ENCODE measurements around the gene KRTAP24-1. TPM values are rescaled to one million over a fixed set of nuclear protein-coding genes. Genes with fewer than 3 reads are reported as not detected.

Gene KRTAP24-1
- total and polyA plus RNA-seq, 9 of the 15 experiments (the other 6 are each of a cell fraction or from before 2014, with no cell fraction given) = not detected

GRCh38 chr21:30234050-30234449 lies 48.7 kb downstream of the KRTAP24-1 start:
- Histone ChIP-seq H3K4me3 (no peak overlapping the region), H3K9me1 (ENCODE audit: control insufficient read depth, insufficient read depth, low read length) (no peaks in the 10 kb centered on the region), H3K27ac (ENCODE audit: extremely low read depth, low read depth, low read length) (no peak overlapping the region), H3K4me1 (replicated peaks in 1 of 2; ENCODE audit: control insufficient read depth in 2 of 2, insufficient read depth in 2 of 2, low read length in 2 of 2) (no peaks in the 10 kb centered on the region), H3K4me2 (ENCODE audit: insufficient read depth, low read length) (no peak overlapping the region), H3K79me2 (ENCODE audit: control insufficient read depth, insufficient read depth, low read length) (no peaks in the 10 kb centered on the region), H2AFZ (ENCODE audit: low read depth, low read length) (no peak overlapping the region), H3K36me3 (ENCODE audit: control insufficient read depth, insufficient read depth, low read length) (no peaks in the 10 kb centered on the region), H3K27me3 (ENCODE audit: control insufficient read depth in 2 of 2, insufficient read depth in 2 of 2, low read length in 2 of 2) (no peaks in the 10 kb centered on the region), H3K9ac (ENCODE audit: insufficient read depth in 1 of 2, low read depth in 2 of 2, low read length in 2 of 2) (no peak overlapping the region), H3K9me3 (replicated peaks; ENCODE audit: control insufficient read depth, insufficient read depth, low read depth, low read length) (no peaks in the 10 kb centered on the region), H4K20me1 (replicated peaks; ENCODE audit: control insufficient read depth, insufficient read depth, low read length) (no peaks in the 10 kb centered on the region)
- ChIA-PET POLR2A (no interaction called here), CTCF (ENCODE audit: low intra/inter-chr PET ratio) (no interaction called here)
- 0% methylated on average over 3 of the region's 3 CpGs for WGBS (ENCODE audit: insufficient coverage, low coverage, missing lambda C conversion rate)
- no peak for TF ChIP-seq ILF3 (IDR thresholded peaks at IDR 0.05; ENCODE audit: borderline replicate concordance)
- no peak for TF ChIP-seq SIX5 (IDR thresholded peaks at IDR 0.05; ENCODE audit: borderline replicate concordance in 1 of 2, insufficient read depth in 1 of 2, low read depth in 1 of 2, low read length in 2 of 2)
- TF ChIP-seq SNAPC5 (CRISPR knock-in tag; IDR thresholded peaks at IDR 0.05) = no peak
- TF ChIP-seq NCOA6 (IDR thresholded peaks at IDR 0.05) = no peak
- no peak for TF ChIP-seq BRF2 (IDR thresholded peaks at IDR 0.05; ENCODE audit: borderline replicate concordance, insufficient read depth, insufficient read length)
- no peak for TF ChIP-seq ZNF232 (CRISPR knock-in tag; IDR thresholded peaks at IDR 0.05)
- no peak for TF ChIP-seq HBP1 (CRISPR knock-in tag; IDR thresholded peaks at IDR 0.05)
- no peak for TF ChIP-seq KLF13 (tag; IDR thresholded peaks at IDR 0.05; ENCODE audit: borderline replicate concordance, low read depth)
- TF ChIP-seq RBM22 (IDR thresholded peaks at IDR 0.05; ENCODE audit: low read depth, low read length, poor library complexity, severe bottlenecking) = no peak
- no peak for TF ChIP-seq KAT8 (IDR thresholded peaks at IDR 0.05; ENCODE audit: low read depth)
- TF ChIP-seq CTCFL (IDR thresholded peaks at IDR 0.05; ENCODE audit: borderline replicate concordance, insufficient read depth, low read depth, low read length, poor library complexity, severe bottlenecking) = no peak
- TF ChIP-seq SREBF2 (CRISPR knock-in tag; IDR thresholded peaks at IDR 0.05) = no peak
- TF ChIP-seq PCBP1 (IDR thresholded peaks at IDR 0.05; ENCODE audit: low read depth, low read length, poor library complexity, severe bottlenecking) = no peak
- no peak for TF ChIP-seq SMARCB1 (IDR thresholded peaks at IDR 0.05; ENCODE audit: insufficient read length, low read depth)
- TF ChIP-seq ILK (tag; IDR thresholded peaks at IDR 0.05; ENCODE audit: borderline replicate concordance, low read depth) = no peak
- no peak for DNase-seq (ENCODE audit: extremely low read depth in 1 of 4, low spot score in 3 of 4)
- no TSS peak for BruUV-seq (replicated peaks)
- intact Hi-C loops (cut with micrococcal nuclease) = no loop called here
- no peak for ATAC-seq
- in situ Hi-C loops (cut with MboI) = no loop called here
- no peak for FAIRE-seq

Measured in K562 (cell line).